HPDE6-E6E7 (cell line): ENCODE results near the gene MTFR1L.
"Not testable (repeated sequence)": the region's sequence is repeated elsewhere in the genome, so short reads cannot be mapped to it uniquely, and the experiment has no call there.

Experiments
- DNase-seq: peaks from one replicate; pipeline ENCODE4 v3.0.0; 2011; ENCODE audit warnings: missing footprints; ENCODE audit errors: extremely low spot score

MTFR1L gene

GRCh38 chr1:25825605-25826004 is 5.9 kb downstream of the MTFR1L start:
- DNase-seq = no peak

- no peak for DNase-seq
Observed at GRCh38 chr1:25826571-25826970, 6.8 kb downstream of the MTFR1L start.

- no peak for DNase-seq
Observed at GRCh38 chr1:25828491-25828890, 8.7 kb downstream of the MTFR1L start.

- no peak for DNase-seq
Observed at GRCh38 chr1:25829046-25829445, 9.3 kb downstream of the MTFR1L start.

- no peak for DNase-seq
Observed at GRCh38 chr1:25831569-25832196, 11.9 kb downstream of the MTFR1L start.

GRCh38 chr1:25832336-25833037 is 12.7 kb downstream of the MTFR1L start:
- no peak for DNase-seq

- DNase-seq = no peak
Observed at GRCh38 chr1:25833158-25833557, 13.4 kb downstream of the MTFR1L start.

- DNase-seq = no peak
Observed at GRCh38 chr1:25834894-25835293, 15.1 kb downstream of the MTFR1L start.

GRCh38 chr1:25836695-25837094 is 16.9 kb downstream of the MTFR1L start:
- DNase-seq = no peak

GRCh38 chr1:25837262-25837875 is 17.6 kb downstream of the MTFR1L start:
- no peak for DNase-seq

GRCh38 chr1:25839808-25840207 is 20.1 kb downstream of the MTFR1L start:
- not testable (repeated sequence) for DNase-seq

GRCh38 chr1:25843483-25843882 is 23.7 kb downstream of the MTFR1L start:
- DNase-seq = no peak

GRCh38 chr1:25844536-25845337 is 25.0 kb downstream of the MTFR1L start:
- no peak for DNase-seq

- no peak for DNase-seq
Observed at GRCh38 chr1:25845664-25846063, 25.9 kb downstream of the MTFR1L start.

- no peak for DNase-seq
Observed at GRCh38 chr1:25847929-25848328, 28.2 kb downstream of the MTFR1L start.

GRCh38 chr1:25848531-25848930 is 28.8 kb downstream of the MTFR1L start:
- no peak for DNase-seq

- DNase-seq = no peak
Observed at GRCh38 chr1:25854554-25854953, 34.8 kb downstream of the MTFR1L start.

GRCh38 chr1:25856856-25857255 is 37.1 kb downstream of the MTFR1L start:
- DNase-seq = no peak

- no peak for DNase-seq
Observed at GRCh38 chr1:25858494-25858893, 38.7 kb downstream of the MTFR1L start.

GRCh38 chr1:25858906-25859789 is 39.4 kb downstream of the MTFR1L start, which contains the start of gene AUNIP:
TSS of gene AUNIP (minus strand) at chr1:25859457. CDS start at chr1:25859357, 100 bp downstream.
- DNase-seq = peak; percentile 88
